DOHH2 (cell line): ENCODE measurements around the gene B3GALT6.

ENCODE experiments used
- H3F3A ChIP-seq: fragments of 200-600 bp; sonication (generic), shearing (Covaris generic); 2 replicates; pipeline ENCODE4 v1.6.0; 2016; ENCODE audit warnings: antibody characterized with exemption, mild to moderate bottlenecking; ENCODE audit not compliant: control insufficient read depth, insufficient read depth
- H3K27ac ChIP-seq: fragments of 200-600 bp; sonication (generic); 2 replicates; pipeline ENCODE4 v1.5.1; 2014; ENCODE audit warnings: low read depth, mild to moderate bottlenecking, low read length, moderate library complexity
- H3K27me3 ChIP-seq: fragments of 200-600 bp; sonication (generic); 2 replicates; pipeline ENCODE4 v1.6.1; 2014; ENCODE audit warnings: mild to moderate bottlenecking, low read length, mixed read lengths; ENCODE audit not compliant: control insufficient read depth
- H3K36me3 ChIP-seq: fragments of 200-600 bp; sonication (generic); 2 replicates; pipeline ENCODE4 v1.6.1; 2014; ENCODE audit warnings: mild to moderate bottlenecking, low read length, moderate library complexity, mixed read lengths; ENCODE audit not compliant: control insufficient read depth
- H3K4me1 ChIP-seq: fragments of 200-600 bp; sonication (generic); 2 replicates; pipeline ENCODE4 v1.6.1; 2014; ENCODE audit warnings: mild to moderate bottlenecking, low read length, mixed read lengths; ENCODE audit not compliant: control insufficient read depth
- H3K4me2 ChIP-seq: fragments of 200-600 bp; sonication (generic); 2 replicates; pipeline ENCODE4 v1.6.0; 2014; ENCODE audit warnings: mild to moderate bottlenecking, low read length, moderate library complexity
- H3K4me3 ChIP-seq: fragments of 200-600 bp; sonication (generic); 2 replicates; pipeline ENCODE4 v1.5.1; 2014; ENCODE audit warnings: mild to moderate bottlenecking, low read length, mixed read lengths
- H3K79me2 ChIP-seq: fragments of 200-600 bp; sonication (generic); 2 replicates; pipeline ENCODE4 v1.6.1; 2014; ENCODE audit warnings: mild to moderate bottlenecking, low read length, mixed read lengths; ENCODE audit not compliant: control insufficient read depth
- H3K9me2 ChIP-seq: fragments of 200-600 bp; sonication (generic); replicated peaks from 2 replicates; pipeline ENCODE4 v1.6.1; 2014; ENCODE audit warnings: mild to moderate bottlenecking, low read length, mixed read lengths; ENCODE audit not compliant: control insufficient read depth
- H3K9me3 ChIP-seq: fragments of 200-600 bp; sonication (generic); 2 replicates; pipeline ENCODE4 v1.6.1; 2014; ENCODE audit warnings: antibody characterized with exemption, low read length, mixed read lengths; ENCODE audit not compliant: control insufficient read depth, insufficient read depth
- H4K20me1 ChIP-seq: fragments of 200-600 bp; sonication (generic); 2 replicates; pipeline ENCODE4 v1.6.0; 2014; ENCODE audit warnings: low read depth, mild to moderate bottlenecking, antibody characterized with exemption, low read length, moderate library complexity; ENCODE audit not compliant: control insufficient read depth, insufficient read depth
- EZH2phosphoT487 ChIP-seq: fragments of 200-600 bp; sonication (generic); IDR thresholded peaks from 2 replicates; pipeline ENCODE4 v1.6.1; 2017; ENCODE audit warnings: borderline replicate concordance, mild to moderate bottlenecking, antibody characterized with exemption, low read length, moderate library complexity, mixed read lengths
- TF ChIP-seq, protein P1 (sequence below): fragments of 200-600 bp; sonication (generic); IDR thresholded peaks from one replicate; pipeline ENCODE4 v1.5.1; 2014; ENCODE audit warnings: antibody characterized with exemption, mild to moderate bottlenecking, low read depth, low read length; ENCODE audit not compliant: poor library complexity, severe bottlenecking

The B3GALT6 gene

GRCh38 chr1:1196431-1197187 is 35.4 kb upstream of the B3GALT6 start:
- no peaks in the 10 kb centered on the region for H3K9me2 ChIP-seq
- H3K4me1 ChIP-seq = no peaks in the 10 kb centered on the region
- H3K4me2 ChIP-seq = no peak overlapping the region
- no peak overlapping the region for H3K4me3 ChIP-seq
- H3K9me3 ChIP-seq = no peaks in the 10 kb centered on the region
- no peak overlapping the region for H3K27ac ChIP-seq
- no peaks in the 10 kb centered on the region for H4K20me1 ChIP-seq
- no peaks in the 10 kb centered on the region for H3K36me3 ChIP-seq
- TF ChIP-seq, protein P1, sequence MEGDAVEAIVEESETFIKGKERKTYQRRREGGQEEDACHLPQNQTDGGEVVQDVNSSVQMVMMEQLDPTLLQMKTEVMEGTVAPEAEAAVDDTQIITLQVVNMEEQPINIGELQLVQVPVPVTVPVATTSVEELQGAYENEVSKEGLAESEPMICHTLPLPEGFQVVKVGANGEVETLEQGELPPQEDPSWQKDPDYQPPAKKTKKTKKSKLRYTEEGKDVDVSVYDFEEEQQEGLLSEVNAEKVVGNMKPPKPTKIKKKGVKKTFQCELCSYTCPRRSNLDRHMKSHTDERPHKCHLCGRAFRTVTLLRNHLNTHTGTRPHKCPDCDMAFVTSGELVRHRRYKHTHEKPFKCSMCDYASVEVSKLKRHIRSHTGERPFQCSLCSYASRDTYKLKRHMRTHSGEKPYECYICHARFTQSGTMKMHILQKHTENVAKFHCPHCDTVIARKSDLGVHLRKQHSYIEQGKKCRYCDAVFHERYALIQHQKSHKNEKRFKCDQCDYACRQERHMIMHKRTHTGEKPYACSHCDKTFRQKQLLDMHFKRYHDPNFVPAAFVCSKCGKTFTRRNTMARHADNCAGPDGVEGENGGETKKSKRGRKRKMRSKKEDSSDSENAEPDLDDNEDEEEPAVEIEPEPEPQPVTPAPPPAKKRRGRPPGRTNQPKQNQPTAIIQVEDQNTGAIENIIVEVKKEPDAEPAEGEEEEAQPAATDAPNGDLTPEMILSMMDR = no peak
- no peak for TF ChIP-seq EZH2phosphoT487
- no peaks in the 10 kb centered on the region for H3F3A ChIP-seq
- no peaks in the 10 kb centered on the region for H3K79me2 ChIP-seq
- H3K27me3 ChIP-seq = peaks cover 20% of the 10 kb centered on the region

DNA sequence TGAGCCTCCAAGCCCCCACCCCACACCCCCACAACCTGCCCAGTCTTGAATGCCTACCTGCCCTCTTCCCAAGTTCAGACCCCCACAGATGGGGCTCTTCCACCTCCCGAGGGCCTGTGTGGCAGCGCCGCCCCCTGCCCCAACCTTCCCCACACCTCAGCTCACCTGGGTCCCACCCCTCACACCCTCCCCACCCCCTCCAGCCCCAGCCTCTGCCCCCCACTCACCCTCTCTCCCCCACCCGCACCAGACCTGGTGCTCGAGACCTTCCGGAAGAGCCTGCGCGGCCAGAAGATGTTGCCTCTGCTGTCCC is 34.9 kb upstream of the B3GALT6 start:
- Histone ChIP-seq H3K4me1 (no peaks in the 10 kb centered on the region), H3K27me3 (peaks cover 20% of the 10 kb centered on the region), H3K79me2 (no peaks in the 10 kb centered on the region), H3K4me2 (no peak overlapping the region), H3K36me3 (no peaks in the 10 kb centered on the region), H3K4me3 (no peak overlapping the region), H3K9me2 (no peaks in the 10 kb centered on the region), H3F3A (no peaks in the 10 kb centered on the region), H3K9me3 (no peaks in the 10 kb centered on the region), H4K20me1 (no peaks in the 10 kb centered on the region), H3K27ac (no peak overlapping the region)
- TF ChIP-seq EZH2phosphoT487 = no peak
- TF ChIP-seq, protein P1 = no peak

- H3K27ac ChIP-seq = no peak overlapping the region
Measured at GRCh38 chr1:1197551-1198422, 34.2 kb upstream of the B3GALT6 start.

More at GRCh38 chr1:1197551-1198422, 34.2 kb upstream of the B3GALT6 start:
- Histone ChIP-seq H3K36me3 (no peaks in the 10 kb centered on the region), H3K79me2 (no peaks in the 10 kb centered on the region), H4K20me1 (no peaks in the 10 kb centered on the region), H3K9me3 (no peaks in the 10 kb centered on the region), H3K4me2 (no peak overlapping the region), H3K27me3 (peaks cover 20% of the 10 kb centered on the region), H3K9me2 (no peaks in the 10 kb centered on the region), H3K4me3 (no peak overlapping the region), H3F3A (no peaks in the 10 kb centered on the region), H3K4me1 (no peaks in the 10 kb centered on the region)
- no peak for TF ChIP-seq EZH2phosphoT487
- TF ChIP-seq, protein P1 = no peak
